Epithelial cell of prostate (primary cell): ENCODE results near the gene BPGM.

Source experiments
- DNase-seq: peaks from one replicate; pipeline ENCODE4 v3.0.0-alpha.2; 2011; ENCODE audit warnings: low read depth, low spot score
- H3K27ac ChIP-seq: fragments of 450-650 bp; 2 replicates; pipeline ENCODE4 v1.5.1; 2017; ENCODE audit warnings: mild to moderate bottlenecking

The BPGM gene

GRCh38 chr7:134712196-134712595, 65.5 kb downstream of the BPGM start:
- no peak overlapping the region for H3K27ac ChIP-seq
- DNase-seq: no peak

GRCh38 chr7:134714470-134715205, 68.0 kb downstream of the BPGM start:
- H3K27ac ChIP-seq: no peak overlapping the region

GRCh38 chr7:134718211-134718875, 71.7 kb downstream of the BPGM start:
- DNase-seq: no peak
- H3K27ac ChIP-seq: no peak overlapping the region

More at GRCh38 chr7:134714470-134715205, 68.0 kb downstream of the BPGM start:
- no peak for DNase-seq

GRCh38 chr7:134720091-134720935, 73.7 kb downstream of the BPGM start:
- no peak overlapping the region for H3K27ac ChIP-seq
- DNase-seq: no peak

- H3K27ac ChIP-seq: no peak overlapping the region
- no peak for DNase-seq
Measured at GRCh38 chr7:134721171-134721570, 74.5 kb downstream of the BPGM start.

GRCh38 chr7:134722786-134723322, 76.2 kb downstream of the BPGM start:
- no peak overlapping the region for H3K27ac ChIP-seq
- no peak for DNase-seq

GRCh38 chr7:134723892-134724291, 77.2 kb downstream of the BPGM start:
- no peak overlapping the region for H3K27ac ChIP-seq
- no peak for DNase-seq

- H3K27ac ChIP-seq: no peak overlapping the region
- no peak for DNase-seq
Measured at GRCh38 chr7:134724606-134725005, 78.0 kb downstream of the BPGM start.

GRCh38 chr7:134726581-134726980, 79.9 kb downstream of the BPGM start:
- H3K27ac ChIP-seq: no peak overlapping the region
- no peak for DNase-seq

GRCh38 chr7:134727711-134728110, 81.1 kb downstream of the BPGM start:
- no peak overlapping the region for H3K27ac ChIP-seq
- DNase-seq: no peak
